Breast epithelium (tissue), 4 donors: ENCODE results near the gene MEIKIN. TPM values are rescaled to one million over a fixed set of nuclear protein-coding genes. Genes with fewer than 3 reads are reported as not detected.
"Not testable (repeated sequence)": the region's sequence is repeated elsewhere in the genome, so short reads cannot be mapped to it uniquely, and the experiment has no call there.

ENCODE experiments used
- DNase-seq, 2 donors: peaks; one replicate each; pipeline ENCODE4 v3.0.0-alpha.2; 2019; ENCODE audit warnings: low spot score in 2 of 2
- H3K27ac ChIP-seq, 2 donors: fragments of 200-600 bp; sonication (generic) in 1 of 2; one replicate each; pipeline ENCODE4 v1.5.1; 2016 to 2019; ENCODE audit warnings: mild to moderate bottlenecking in 1 of 2
- H3K27me3 ChIP-seq, 2 donors: fragments of 200-600 bp; sonication (generic) in 1 of 2; one replicate each; pipeline versions ENCODE4 v1.5.1 to v1.6.0; 2017 to 2019; ENCODE audit warnings: control low read depth in 1 of 2, mild to moderate bottlenecking in 1 of 2
- H3K36me3 ChIP-seq: fragments of 200-600 bp; one replicate; pipeline ENCODE4 v1.5.1; 2019
- H3K4me1 ChIP-seq, 2 donors: fragments of 200-600 bp; sonication (generic); one replicate each; pipeline ENCODE4 v1.5.1; 2016 to 2019; ENCODE audit warnings: control low read depth in 1 of 2
- H3K4me3 ChIP-seq, 3 donors: fragments of 200-600 bp; sonication (generic); 1 replicate in 2 of 3; 2 replicates in 1 of 3; pipeline ENCODE4 v1.5.1; 2016 to 2019; ENCODE audit warnings: mild to moderate bottlenecking in 3 of 3, moderate library complexity in 2 of 3
- H3K9me3 ChIP-seq, 2 donors: fragments of 200-600 bp; sonication (generic) in 1 of 2; one replicate each; pipeline ENCODE4 v1.5.1; 2016 to 2019; ENCODE audit warnings: control low read depth in 1 of 2
- POLR2A ChIP-seq: fragments of 450-650 bp; IDR thresholded peaks from one replicate; pipeline ENCODE4 v1.6.1; 2016; ENCODE audit warnings: antibody characterized with exemption, mild to moderate bottlenecking, moderate library complexity
- POLR2AphosphoS5 ChIP-seq, 3 donors: sonication (generic); formaldehyde crosslinking; IDR thresholded peaks; one replicate each; pipeline ENCODE4 v1.6.1; 2017; ENCODE audit warnings: antibody characterized with exemption in 3 of 3
- intact Hi-C: fragments of 100-400 bp; cut with DNase I; formaldehyde crosslinking; loops from one replicate; pipeline ENCODE4 v1.15.1; 2023; ENCODE audit warnings: low total_unique reads
- total RNA-seq, 3 donors: library from RNA; depleted of rRNA; stranded (reverse); fragments of >200 nt; gene quantifications; one replicate each; pipeline ENCODE4 v1.1.0, GENCODE V29; 2016
- TF ChIP-seq, protein P1 (sequence below), 3 donors: fragments of 450-650 bp; IDR thresholded peaks; one replicate each; pipeline ENCODE4 v1.5.1; 2016 to 2017; ENCODE audit warnings: antibody characterized with exemption in 3 of 3, mild to moderate bottlenecking in 3 of 3, moderate library complexity in 3 of 3

The MEIKIN gene
- total RNA-seq, 3 donors from 2014 or later = not detected

- Histone ChIP-seq H3K4me1 (no peaks in the 10 kb centered on the region), H3K27me3 (no peaks in the 10 kb centered on the region), H3K9me3 (peaks cover under 1% of the 10 kb centered on the region in 2 donors), H3K4me3 (no peak overlapping the region), H3K27ac (no peak overlapping the region), H3K36me3 (no peaks in the 10 kb centered on the region)
- DNase-seq = no peak
- TF ChIP-seq, protein P1, sequence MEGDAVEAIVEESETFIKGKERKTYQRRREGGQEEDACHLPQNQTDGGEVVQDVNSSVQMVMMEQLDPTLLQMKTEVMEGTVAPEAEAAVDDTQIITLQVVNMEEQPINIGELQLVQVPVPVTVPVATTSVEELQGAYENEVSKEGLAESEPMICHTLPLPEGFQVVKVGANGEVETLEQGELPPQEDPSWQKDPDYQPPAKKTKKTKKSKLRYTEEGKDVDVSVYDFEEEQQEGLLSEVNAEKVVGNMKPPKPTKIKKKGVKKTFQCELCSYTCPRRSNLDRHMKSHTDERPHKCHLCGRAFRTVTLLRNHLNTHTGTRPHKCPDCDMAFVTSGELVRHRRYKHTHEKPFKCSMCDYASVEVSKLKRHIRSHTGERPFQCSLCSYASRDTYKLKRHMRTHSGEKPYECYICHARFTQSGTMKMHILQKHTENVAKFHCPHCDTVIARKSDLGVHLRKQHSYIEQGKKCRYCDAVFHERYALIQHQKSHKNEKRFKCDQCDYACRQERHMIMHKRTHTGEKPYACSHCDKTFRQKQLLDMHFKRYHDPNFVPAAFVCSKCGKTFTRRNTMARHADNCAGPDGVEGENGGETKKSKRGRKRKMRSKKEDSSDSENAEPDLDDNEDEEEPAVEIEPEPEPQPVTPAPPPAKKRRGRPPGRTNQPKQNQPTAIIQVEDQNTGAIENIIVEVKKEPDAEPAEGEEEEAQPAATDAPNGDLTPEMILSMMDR (IDR thresholded peaks at IDR 0.05) = no peak
- TF ChIP-seq POLR2A (no peak), POLR2AphosphoS5 (IDR thresholded peaks at IDR 0.05) (no peak)
- intact Hi-C loops = no loop called here
These were observed 91.3 kb downstream of the MEIKIN start for GRCh38 chr5:131854134-131854533.

- Histone ChIP-seq H3K27me3 (no peaks in the 10 kb centered on the region), H3K4me3 (no peak overlapping the region), H3K27ac (no peak overlapping the region), H3K36me3 (no peaks in the 10 kb centered on the region), H3K4me1 (no peaks in the 10 kb centered on the region), H3K9me3 (peaks cover 4 to 41% of the 10 kb centered on the region in 2 donors)
- no peak for DNase-seq
- TF ChIP-seq, protein P1 (IDR thresholded peaks at IDR 0.05) = no peak
- TF ChIP-seq POLR2AphosphoS5 (IDR thresholded peaks at IDR 0.05) = no peak
- no peak for TF ChIP-seq POLR2A
- intact Hi-C loops = no loop called here
These were observed 96.8 kb downstream of the MEIKIN start for GRCh38 chr5:131848662-131849061.

- Histone ChIP-seq H3K27ac (no peak overlapping the region), H3K9me3 (peaks cover 13 to 50% of the 10 kb centered on the region in 2 donors), H3K4me3 (no peak overlapping the region), H3K4me1 (no peaks in the 10 kb centered on the region), H3K36me3 (no peaks in the 10 kb centered on the region), H3K27me3 (no peaks in the 10 kb centered on the region)
- TF ChIP-seq, protein P1 (IDR thresholded peaks at IDR 0.05) = no peak
- TF ChIP-seq POLR2AphosphoS5 (IDR thresholded peaks at IDR 0.05) (no peak), POLR2A (no peak)
- DNase-seq = no peak
- intact Hi-C loops = no loop called here
These were observed 98.9 kb downstream of the MEIKIN start for GRCh38 chr5:131846536-131846935.

DNA sequence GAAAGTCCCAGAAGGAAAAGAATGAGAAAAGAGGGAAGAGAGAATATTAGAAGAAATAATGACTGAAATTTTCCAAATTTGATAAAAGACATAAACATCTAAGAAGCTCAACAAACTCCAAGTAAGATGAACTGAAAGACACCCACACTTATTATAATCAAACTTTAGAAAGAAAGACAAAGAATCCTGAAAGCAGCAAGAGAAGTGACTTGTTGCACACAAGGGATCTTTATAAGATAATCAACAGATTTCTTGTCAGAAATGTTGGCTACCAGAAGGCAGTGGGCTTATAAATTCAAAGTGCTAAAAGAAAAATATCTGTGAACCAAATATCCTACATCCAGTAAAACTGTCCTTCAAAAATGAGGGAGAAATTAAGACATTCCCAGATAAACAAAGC is 99.6 kb downstream of the MEIKIN start:
- Histone ChIP-seq H3K27ac (no peak overlapping the region), H3K4me3 (no peak overlapping the region), H3K9me3 (peaks cover 13 to 50% of the 10 kb centered on the region in 2 donors), H3K27me3 (no peaks in the 10 kb centered on the region), H3K36me3 (no peaks in the 10 kb centered on the region), H3K4me1 (no peaks in the 10 kb centered on the region)
- TF ChIP-seq POLR2AphosphoS5 (IDR thresholded peaks at IDR 0.05) = no peak
- TF ChIP-seq, protein P1 (IDR thresholded peaks at IDR 0.05) = no peak
- no peak for TF ChIP-seq POLR2A
- no peak for DNase-seq
- intact Hi-C loops = no loop called here

- DNase-seq, H3K27ac ChIP-seq, H3K36me3 ChIP-seq, H3K27me3 ChIP-seq, intact Hi-C loops, H3K4me3 ChIP-seq, H3K4me1 ChIP-seq: not testable (repeated sequence)
- H3K9me3 ChIP-seq = peaks cover 9 to 38% of the 10 kb centered on the region in 2 donors
These were observed 102.5 kb downstream of the MEIKIN start for GRCh38 chr5:131842971-131843370.

- DNase-seq, H3K4me3 ChIP-seq, H3K27ac ChIP-seq, H3K36me3 ChIP-seq, H3K27me3 ChIP-seq, intact Hi-C loops, H3K4me1 ChIP-seq: not testable (repeated sequence)
- peaks cover 6 to 13% of the 10 kb centered on the region in 2 donors for H3K9me3 ChIP-seq
These were observed 112.8 kb downstream of the MEIKIN start for GRCh38 chr5:131832702-131833101.
